Effector memory CD4-positive, alpha-beta T cell (primary cell): ENCODE data around the gene CCDC201.

Source experiments
- DNase-seq, 3 donors: peaks; one replicate each; pipeline ENCODE4 v3.0.0-alpha.2; 2020
- H3K27ac ChIP-seq: 2 replicates; pipeline ENCODE4 v1.7.0; 2013; ENCODE audit warnings: mild to moderate bottlenecking, low read length, moderate library complexity; ENCODE audit not compliant: insufficient read depth, poor library complexity, severe bottlenecking
- H3K27me3 ChIP-seq: replicated peaks from 2 replicates; pipeline ENCODE4 v1.7.0; 2013; ENCODE audit warnings: mild to moderate bottlenecking, low read length; ENCODE audit not compliant: insufficient read depth, control insufficient read depth, poor library complexity, severe bottlenecking
- H3K36me3 ChIP-seq: 2 replicates; pipeline ENCODE4 v1.7.0; 2013; ENCODE audit warnings: mild to moderate bottlenecking, low read length, moderate library complexity; ENCODE audit not compliant: control insufficient read depth, insufficient read depth
- H3K4me1 ChIP-seq: 2 replicates; pipeline ENCODE4 v1.7.0; 2013; ENCODE audit warnings: low read length, mild to moderate bottlenecking; ENCODE audit not compliant: control insufficient read depth, insufficient read depth, poor library complexity, severe bottlenecking
- H3K4me3 ChIP-seq: 2 replicates; pipeline ENCODE4 v1.7.0; 2013; ENCODE audit warnings: low read length, low read depth, mild to moderate bottlenecking; ENCODE audit not compliant: insufficient read depth, poor library complexity, severe bottlenecking
- H3K9me3 ChIP-seq: 2 replicates; pipeline ENCODE4 v1.7.0; 2013; ENCODE audit warnings: mild to moderate bottlenecking, low read length, moderate library complexity; ENCODE audit not compliant: control insufficient read depth

Gene CCDC201

DNA sequence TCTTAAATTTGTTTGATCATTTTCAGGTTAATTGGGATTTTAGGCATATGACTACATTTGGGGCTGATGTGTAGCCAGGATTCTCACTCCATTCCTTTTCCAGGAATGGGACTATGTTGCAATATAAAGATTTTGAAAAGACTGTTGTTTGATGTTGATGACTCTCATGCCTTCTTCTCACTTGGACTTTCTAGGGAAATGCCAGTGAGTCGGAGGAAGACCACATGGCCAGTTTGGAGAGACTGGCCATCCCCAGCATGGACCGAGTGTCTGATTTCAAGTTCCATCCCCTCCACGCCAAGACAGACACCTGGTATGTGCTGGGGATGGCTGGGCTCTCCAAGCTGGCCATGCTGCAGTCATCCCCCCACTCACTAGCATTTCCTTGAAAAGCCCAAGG is 42.7 kb upstream of the CCDC201 start:
- no peak for DNase-seq
- Histone ChIP-seq H3K4me3 (no peak overlapping the region), H3K36me3 (no peaks in the 10 kb centered on the region), H3K27ac (no peak overlapping the region), H3K4me1 (no peaks in the 10 kb centered on the region), H3K9me3 (no peaks in the 10 kb centered on the region), H3K27me3 (peaks cover 13% of the 10 kb centered on the region)

DNA sequence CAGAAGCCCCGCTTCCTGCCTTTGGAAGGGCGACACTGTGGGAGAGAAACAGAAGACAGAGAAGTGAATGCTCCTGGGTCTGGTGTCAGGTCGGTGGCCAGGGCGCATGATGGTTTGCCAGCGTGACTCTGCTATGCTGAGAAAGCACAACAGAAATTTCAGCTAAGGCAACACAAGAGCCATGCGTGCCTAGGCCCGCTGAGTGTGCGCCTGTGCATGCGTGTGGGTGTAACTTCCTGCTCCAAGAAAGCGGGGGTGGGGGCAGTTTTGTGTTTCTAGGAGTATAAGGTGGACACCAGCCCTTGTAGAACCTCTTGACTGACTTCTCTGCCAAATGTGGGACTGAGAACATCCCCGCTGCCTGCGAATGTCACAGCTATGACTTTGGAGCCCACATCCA is 42.0 kb upstream of the CCDC201 start:
- H3K4me3 ChIP-seq = no peak overlapping the region
- no peaks in the 10 kb centered on the region for H3K4me1 ChIP-seq
- no peak overlapping the region for H3K27ac ChIP-seq
- DNase-seq = no peak
- H3K27me3 ChIP-seq = peaks cover 8% of the 10 kb centered on the region
- H3K9me3 ChIP-seq = no peaks in the 10 kb centered on the region
- H3K36me3 ChIP-seq = no peaks in the 10 kb centered on the region

DNA sequence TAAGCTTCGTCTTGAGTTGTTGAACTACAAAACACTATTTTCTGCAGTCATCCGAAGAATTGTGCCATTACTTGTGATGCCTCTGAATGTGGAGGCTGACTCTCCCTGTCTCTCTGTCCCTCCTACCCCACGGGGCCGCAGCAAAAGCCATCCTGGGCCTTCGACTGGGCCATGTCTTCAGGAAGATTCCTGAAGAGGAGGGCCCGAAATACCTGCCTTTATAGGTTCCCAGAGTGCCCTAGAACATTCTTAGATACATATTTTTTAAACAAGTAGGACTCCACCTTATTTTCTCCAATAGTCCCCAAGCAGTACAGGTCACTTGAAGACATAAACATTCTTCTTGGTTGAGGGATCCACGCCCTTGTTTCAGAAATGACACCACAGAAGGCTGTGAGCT is 40.1 kb upstream of the CCDC201 start:
- Histone ChIP-seq H3K4me1 (no peaks in the 10 kb centered on the region), H3K9me3 (no peaks in the 10 kb centered on the region), H3K4me3 (no peak overlapping the region), H3K27ac (no peak overlapping the region), H3K36me3 (no peaks in the 10 kb centered on the region), H3K27me3 (no peaks in the 10 kb centered on the region)
- DNase-seq = no peak

DNA sequence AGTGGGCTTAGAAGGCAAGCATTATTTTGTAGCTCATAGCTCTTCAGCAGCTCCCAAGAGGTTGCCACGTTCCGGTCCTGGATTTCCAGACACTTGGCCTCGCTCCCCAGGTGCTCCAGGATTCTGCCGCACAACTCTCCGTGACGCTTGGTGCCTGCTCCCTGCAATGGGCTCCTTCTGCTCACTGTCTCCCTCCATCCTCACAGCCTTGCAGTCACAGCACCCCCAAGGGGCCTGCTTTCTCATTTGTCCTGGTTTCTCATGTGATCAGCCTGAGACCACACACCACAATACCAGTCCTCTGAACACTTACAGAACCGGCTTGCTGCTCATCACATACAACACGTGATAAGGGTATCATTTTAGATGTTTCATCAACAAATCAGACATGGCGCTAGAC is 38.4 kb upstream of the CCDC201 start:
- Histone ChIP-seq H3K4me3 (no peak overlapping the region), H3K36me3 (no peaks in the 10 kb centered on the region), H3K27ac (no peak overlapping the region), H3K27me3 (no peaks in the 10 kb centered on the region), H3K4me1 (no peaks in the 10 kb centered on the region), H3K9me3 (no peaks in the 10 kb centered on the region)
- no peak for DNase-seq

DNA sequence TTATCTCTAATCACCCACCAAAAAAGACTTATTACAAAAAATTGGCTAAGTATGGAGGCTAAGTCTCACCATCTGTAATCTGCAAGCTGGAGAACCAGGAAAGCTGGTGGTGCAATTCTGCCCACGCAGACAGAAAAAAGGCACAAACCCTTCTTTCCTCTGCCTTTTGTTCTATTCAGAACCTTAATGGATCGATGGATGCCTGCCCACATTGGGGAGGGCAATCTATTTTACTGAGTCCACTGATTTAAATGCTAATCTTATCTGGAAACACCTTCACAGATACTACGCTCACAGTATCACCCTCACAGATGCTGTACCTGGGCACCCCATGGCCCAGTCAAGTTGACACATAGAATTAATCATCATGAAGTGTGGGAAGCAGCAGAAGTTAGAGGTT is 38.0 kb upstream of the CCDC201 start:
- Histone ChIP-seq H3K4me1 (no peaks in the 10 kb centered on the region), H3K4me3 (no peak overlapping the region), H3K27ac (no peak overlapping the region), H3K36me3 (no peaks in the 10 kb centered on the region), H3K9me3 (no peaks in the 10 kb centered on the region), H3K27me3 (no peaks in the 10 kb centered on the region)
- no peak for DNase-seq

DNA sequence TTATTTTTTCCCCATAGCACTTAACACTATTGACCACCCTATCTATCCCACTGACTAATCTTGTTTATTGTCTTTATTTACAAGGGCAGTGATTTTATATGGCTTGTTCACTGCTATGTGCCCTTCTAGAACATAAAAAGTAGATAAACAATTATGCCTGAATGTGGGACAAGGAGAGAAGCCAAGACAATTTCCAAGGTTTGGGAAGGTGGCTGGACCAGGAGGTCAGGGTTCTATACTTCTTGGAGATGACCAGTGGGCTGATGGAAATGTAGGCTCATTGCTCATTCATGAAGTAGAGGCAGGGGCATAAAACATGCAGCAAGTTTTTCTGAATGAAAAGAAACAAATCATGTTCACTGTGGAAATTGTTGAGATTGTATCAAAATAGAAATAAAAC is 36.7 kb upstream of the CCDC201 start:
- Histone ChIP-seq H3K36me3 (no peaks in the 10 kb centered on the region), H3K4me3 (no peak overlapping the region), H3K4me1 (no peaks in the 10 kb centered on the region), H3K27ac (no peak overlapping the region), H3K27me3 (no peaks in the 10 kb centered on the region), H3K9me3 (no peaks in the 10 kb centered on the region)
- no peak for DNase-seq

DNA sequence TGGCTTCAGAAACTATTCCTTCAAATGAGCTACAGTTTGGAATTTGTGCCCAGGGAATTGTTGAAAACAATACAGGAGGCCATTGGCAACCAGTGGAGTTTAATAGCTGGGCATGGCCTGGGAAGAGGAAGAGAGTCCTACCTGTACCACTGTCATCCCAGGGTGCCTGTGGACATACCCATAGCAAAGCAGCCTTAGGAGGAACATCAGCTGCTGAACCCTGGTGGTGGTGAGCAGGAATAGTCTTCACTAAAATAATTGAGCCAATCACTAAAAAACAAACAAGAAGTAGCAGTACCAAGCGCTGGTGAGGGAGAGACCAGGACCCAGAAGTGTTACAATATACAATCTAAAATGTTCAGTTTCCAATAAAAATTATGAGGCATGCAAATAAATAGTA is 29.9 kb upstream of the CCDC201 start:
- no peaks in the 10 kb centered on the region for H3K4me1 ChIP-seq
- no peak overlapping the region for H3K4me3 ChIP-seq
- no peaks in the 10 kb centered on the region for H3K27me3 ChIP-seq
- no peaks in the 10 kb centered on the region for H3K36me3 ChIP-seq
- H3K9me3 ChIP-seq = no peaks in the 10 kb centered on the region
- DNase-seq = no peak
- H3K27ac ChIP-seq = no peak overlapping the region

DNA sequence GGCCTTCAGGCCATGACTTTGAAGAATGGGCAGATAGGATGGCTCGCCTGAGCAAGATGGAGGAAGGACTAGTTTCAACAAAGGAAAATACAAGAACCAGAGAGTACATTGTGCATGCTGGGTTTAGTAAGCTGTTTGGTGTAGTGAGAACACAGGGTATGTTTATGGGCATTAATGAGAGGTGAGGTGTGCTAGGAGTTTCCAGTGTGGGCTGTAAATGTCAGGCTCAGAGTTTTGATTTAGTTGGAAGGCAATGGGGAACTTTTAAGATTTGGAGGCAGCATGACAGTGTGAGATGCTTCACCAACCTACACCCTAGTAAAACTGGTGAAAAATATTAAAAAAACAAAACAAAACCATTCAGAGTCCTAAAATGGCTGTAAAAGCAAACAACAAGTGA is 28.7 kb upstream of the CCDC201 start:
- DNase-seq = no peak
- Histone ChIP-seq H3K9me3 (no peaks in the 10 kb centered on the region), H3K4me1 (no peaks in the 10 kb centered on the region), H3K4me3 (no peak overlapping the region), H3K36me3 (no peaks in the 10 kb centered on the region), H3K27me3 (no peaks in the 10 kb centered on the region), H3K27ac (no peak overlapping the region)

DNA sequence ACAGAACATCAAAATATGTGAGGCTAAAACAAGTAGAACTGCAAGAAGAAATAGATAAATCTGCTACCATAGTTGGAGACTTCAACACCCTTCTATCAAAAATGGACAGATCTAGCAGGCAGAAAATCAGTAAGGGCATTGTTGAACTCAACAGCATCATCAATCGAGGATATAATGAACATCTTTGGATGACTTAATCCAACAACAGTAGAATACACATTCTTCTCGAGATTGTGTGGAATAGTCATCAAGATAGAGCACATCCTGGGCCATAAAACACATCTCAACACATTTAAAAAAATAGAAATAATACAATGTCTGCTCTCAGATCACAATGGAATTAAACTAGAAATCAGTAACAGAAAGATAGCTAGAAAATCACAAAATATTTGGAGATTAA is 25.3 kb upstream of the CCDC201 start:
- H3K9me3 ChIP-seq = no peaks in the 10 kb centered on the region
- no peak overlapping the region for H3K4me3 ChIP-seq
- H3K36me3 ChIP-seq = no peaks in the 10 kb centered on the region
- H3K4me1 ChIP-seq = no peaks in the 10 kb centered on the region
- H3K27ac ChIP-seq = no peak overlapping the region
- DNase-seq = no peak
- H3K27me3 ChIP-seq = no peaks in the 10 kb centered on the region

DNA sequence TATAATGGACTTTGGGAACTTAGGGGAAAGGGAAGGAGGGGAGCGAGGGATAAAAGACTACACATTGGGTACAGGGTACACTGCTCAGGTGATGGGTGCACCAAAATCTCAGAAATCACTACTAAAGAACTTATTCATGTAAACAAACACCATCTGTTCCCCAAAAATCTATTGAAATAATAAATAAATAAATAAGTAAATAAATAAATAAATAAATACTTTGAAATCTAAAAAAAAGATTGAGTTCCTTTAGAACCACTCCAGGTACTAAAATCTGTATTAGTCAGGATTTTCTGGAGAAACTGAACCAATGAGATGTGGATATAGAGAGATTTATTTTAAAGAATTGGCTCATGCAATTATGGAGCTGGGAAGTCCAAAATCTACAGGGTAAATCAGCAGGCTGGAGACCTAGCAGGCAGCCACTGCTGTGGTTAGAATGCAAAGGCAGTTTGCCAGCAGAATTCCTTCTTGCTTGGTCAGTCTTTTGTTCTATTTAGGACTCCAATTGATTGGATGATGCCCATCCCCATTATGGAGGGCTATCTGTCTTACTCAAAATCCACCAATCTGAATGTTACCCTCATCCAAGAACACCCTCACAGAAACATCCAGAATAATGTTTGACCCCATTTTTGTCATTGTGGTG is 24.3 kb upstream of the CCDC201 start:
- no peaks in the 10 kb centered on the region for H3K9me3 ChIP-seq
- H3K27ac ChIP-seq = no peak overlapping the region
- H3K27me3 ChIP-seq = no peaks in the 10 kb centered on the region
- H3K4me1 ChIP-seq = no peaks in the 10 kb centered on the region
- no peak overlapping the region for H3K4me3 ChIP-seq
- no peaks in the 10 kb centered on the region for H3K36me3 ChIP-seq
- no peak for DNase-seq
